Natural killer cell (primary cell): ENCODE measurements around the gene MCF2L. TPM values are rescaled to one million over a fixed set of nuclear protein-coding genes. Genes with fewer than 3 reads are reported as not detected.

Source experiments
- ATAC-seq, 3 donors: fragments of 150-1000 bp in 2 of 3; fragments of 200-7000 bp in 1 of 3; cut with Tn5 transposase; 1 replicate in 1 of 3; 2 replicates in 2 of 3; pipeline ENCODE4 v1.10.0; 2021; ENCODE audit warnings: mild to moderate bottlenecking in 2 of 3, moderate library complexity in 2 of 3
- DNase-seq, 2 donors: peaks; one replicate each; pipeline versions ENCODE4 v3.0.0 to v3.0.0-alpha.2; 2013 to 2021; ENCODE audit warnings: mixed read lengths in 1 of 2
- H3K27ac ChIP-seq: one replicate; pipeline ENCODE4 v1.5.1; 2013; ENCODE audit warnings: mild to moderate bottlenecking, low read length
- H3K27me3 ChIP-seq: one replicate; pipeline ENCODE4 v1.6.1; 2013; ENCODE audit warnings: low read length; ENCODE audit not compliant: control insufficient read depth, insufficient read depth
- H3K36me3 ChIP-seq: one replicate; pipeline ENCODE4 v1.6.1; 2013; ENCODE audit warnings: low read length; ENCODE audit not compliant: control insufficient read depth, insufficient read depth
- H3K4me1 ChIP-seq: one replicate; pipeline ENCODE4 v1.6.1; 2013; ENCODE audit warnings: low read length; ENCODE audit not compliant: control insufficient read depth, insufficient read depth
- H3K4me3 ChIP-seq: one replicate; pipeline ENCODE4 v1.5.1; 2013; ENCODE audit warnings: low read length
- H3K9me3 ChIP-seq: one replicate; pipeline ENCODE4 v1.6.1; 2013; ENCODE audit warnings: low read length; ENCODE audit not compliant: control insufficient read depth, insufficient read depth
- H3K27ac Mint-ChIP-seq, 2 donors: one replicate each; pipeline ENCODE4 v1.8.0; 2022; ENCODE audit warnings: mild to moderate bottlenecking in 2 of 2, mixed read lengths in 2 of 2, moderate library complexity in 1 of 2
- H3K27me3 Mint-ChIP-seq, 2 donors: one replicate each; pipeline ENCODE4 v1.8.0; 2022; ENCODE audit warnings: low read depth in 2 of 2, mixed read lengths in 2 of 2
- H3K36me3 Mint-ChIP-seq: one replicate; pipeline ENCODE4 v1.8.0; 2022; ENCODE audit warnings: mixed read lengths
- H3K4me1 Mint-ChIP-seq, 2 donors: one replicate each; pipeline ENCODE4 v1.8.0; 2022; ENCODE audit warnings: mixed read lengths in 2 of 2
- H3K4me3 Mint-ChIP-seq: one replicate; pipeline ENCODE4 v1.8.0; 2022; ENCODE audit warnings: mild to moderate bottlenecking, moderate library complexity, mixed read lengths
- H3K9me3 Mint-ChIP-seq, 2 donors: one replicate each; pipeline ENCODE4 v1.8.0; 2022; ENCODE audit warnings: mixed read lengths in 2 of 2
- WGBS: methylation state at CpG from one replicate; pipeline ENCODE4 v1.1.7; 2013; ENCODE audit warnings: missing lambda C conversion rate; ENCODE audit not compliant: insufficient coverage; 5-methylcytosine and 5-hydroxymethylcytosine counted together
- intact Hi-C: fragments of 100-400 bp; cut with micrococcal nuclease; formaldehyde crosslinking; loops from one replicate; pipeline ENCODE4 v1.14.2; 2022
- total RNA-seq, 4 donors: library from RNA; stranded (reverse); fragments of 120-200 nt in 1 of 4; gene quantifications; one replicate each; pipeline versions ENCODE4 v1.2.3 to v1.2.4, GENCODE V29; 2013 to 2022
- TF ChIP-seq, protein P1 (sequence below): fragments of 200-600 bp; IDR thresholded peaks from one replicate; pipeline ENCODE4 v1.8.0; 2022; ENCODE audit warnings: antibody characterized with exemption

Gene MCF2L
- total RNA-seq, 3 donors from 2014 or later (not counting 1 experiment from before 2014, with no cell fraction given), result 1.7 to 3.0 (median 3.0) TPM

GRCh38 chr13:113016526-113017295 is 47.7 kb downstream of the MCF2L start:
- no peak for DNase-seq
- no peak overlapping the region for H3K4me3 Mint-ChIP-seq
- H3K27ac Mint-ChIP-seq, result no peak overlapping the region
- peaks cover 0 to 6% of the 10 kb centered on the region in 2 donors for H3K4me1 Mint-ChIP-seq
- no peaks in the 10 kb centered on the region for H3K36me3 Mint-ChIP-seq
- no peak overlapping the region for H3K4me3 ChIP-seq
- no peaks in the 10 kb centered on the region for H3K36me3 ChIP-seq
- H3K9me3 ChIP-seq, result no peaks in the 10 kb centered on the region
- TF ChIP-seq, protein P1, sequence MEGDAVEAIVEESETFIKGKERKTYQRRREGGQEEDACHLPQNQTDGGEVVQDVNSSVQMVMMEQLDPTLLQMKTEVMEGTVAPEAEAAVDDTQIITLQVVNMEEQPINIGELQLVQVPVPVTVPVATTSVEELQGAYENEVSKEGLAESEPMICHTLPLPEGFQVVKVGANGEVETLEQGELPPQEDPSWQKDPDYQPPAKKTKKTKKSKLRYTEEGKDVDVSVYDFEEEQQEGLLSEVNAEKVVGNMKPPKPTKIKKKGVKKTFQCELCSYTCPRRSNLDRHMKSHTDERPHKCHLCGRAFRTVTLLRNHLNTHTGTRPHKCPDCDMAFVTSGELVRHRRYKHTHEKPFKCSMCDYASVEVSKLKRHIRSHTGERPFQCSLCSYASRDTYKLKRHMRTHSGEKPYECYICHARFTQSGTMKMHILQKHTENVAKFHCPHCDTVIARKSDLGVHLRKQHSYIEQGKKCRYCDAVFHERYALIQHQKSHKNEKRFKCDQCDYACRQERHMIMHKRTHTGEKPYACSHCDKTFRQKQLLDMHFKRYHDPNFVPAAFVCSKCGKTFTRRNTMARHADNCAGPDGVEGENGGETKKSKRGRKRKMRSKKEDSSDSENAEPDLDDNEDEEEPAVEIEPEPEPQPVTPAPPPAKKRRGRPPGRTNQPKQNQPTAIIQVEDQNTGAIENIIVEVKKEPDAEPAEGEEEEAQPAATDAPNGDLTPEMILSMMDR, result no peak
- no peaks in the 10 kb centered on the region for H3K9me3 Mint-ChIP-seq
- no peaks in the 10 kb centered on the region for H3K4me1 ChIP-seq
- H3K27ac ChIP-seq, result no peak overlapping the region
- intact Hi-C loops, result no loop called here
- no peaks in the 10 kb centered on the region for H3K27me3 Mint-ChIP-seq
- no peak for ATAC-seq
- H3K27me3 ChIP-seq, result no peaks in the 10 kb centered on the region
- WGBS, result 95% methylated on average over 41 of the region's 41 CpGs

DNA sequence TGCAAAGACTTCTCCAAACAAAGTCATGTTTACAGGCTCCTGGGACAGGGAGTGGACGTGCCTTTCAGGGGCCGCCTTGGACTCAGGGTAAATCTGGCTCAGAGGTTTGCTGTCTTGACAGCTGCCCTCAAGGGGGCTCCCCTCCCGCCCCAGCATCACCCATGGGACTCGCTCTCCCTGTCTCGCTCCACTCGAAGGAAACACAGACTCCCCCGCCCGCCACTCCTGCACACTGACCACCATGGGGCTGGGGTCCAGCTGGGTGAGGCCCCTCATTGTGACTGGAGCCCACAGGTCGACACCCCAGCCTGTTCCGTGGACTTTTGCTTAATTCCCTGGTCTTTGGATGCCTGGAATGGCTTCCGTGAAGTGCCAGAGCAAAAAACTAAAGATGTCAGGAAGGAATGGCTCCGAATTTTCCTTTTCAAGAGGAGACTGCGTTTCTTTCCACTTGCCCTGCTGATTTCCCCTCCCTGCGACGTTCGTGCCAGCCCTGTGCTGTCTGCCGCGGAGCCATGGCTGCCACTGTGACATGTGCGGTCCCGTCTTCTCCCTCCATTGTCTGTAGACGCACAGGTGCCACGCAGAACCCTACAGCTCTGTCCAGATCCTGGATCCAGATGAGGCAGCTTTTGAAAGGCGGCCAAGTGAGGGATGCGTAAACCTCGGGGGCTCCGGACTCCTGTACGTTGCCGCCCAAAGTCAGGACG is 48.6 kb downstream of the MCF2L start:
- ATAC-seq (no peak), DNase-seq (no peak)
- 90% methylated on average over 29 of the region's 29 CpGs for WGBS
- H3K4me3 ChIP-seq, result no peak overlapping the region
- intact Hi-C loops, result no loop called here
- no peak overlapping the region for H3K4me3 Mint-ChIP-seq
- peaks cover 0 to 6% of the 10 kb centered on the region in 2 donors for H3K4me1 Mint-ChIP-seq
- no peaks in the 10 kb centered on the region for H3K36me3 Mint-ChIP-seq
- TF ChIP-seq, protein P1, result no peak
- H3K27ac ChIP-seq, result no peak overlapping the region
- H3K27me3 ChIP-seq, result no peaks in the 10 kb centered on the region
- H3K4me1 ChIP-seq, result no peaks in the 10 kb centered on the region
- no peak overlapping the region for H3K27ac Mint-ChIP-seq
- no peaks in the 10 kb centered on the region for H3K9me3 Mint-ChIP-seq
- H3K36me3 ChIP-seq, result no peaks in the 10 kb centered on the region
- no peaks in the 10 kb centered on the region for H3K9me3 ChIP-seq
- peaks cover under 1 to 2% of the 10 kb centered on the region in 2 donors for H3K27me3 Mint-ChIP-seq

GRCh38 chr13:113018676-113019465 is 49.9 kb downstream of the MCF2L start:
- H3K9me3 ChIP-seq, result no peaks in the 10 kb centered on the region
- H3K9me3 Mint-ChIP-seq, result no peaks in the 10 kb centered on the region
- intact Hi-C loops, result no loop called here
- H3K4me3 Mint-ChIP-seq, result no peak overlapping the region
- H3K4me1 Mint-ChIP-seq, result peaks cover 0 to 6% of the 10 kb centered on the region in 2 donors
- no peaks in the 10 kb centered on the region for H3K36me3 Mint-ChIP-seq
- H3K27me3 Mint-ChIP-seq, result peaks cover 4 to 7% of the 10 kb centered on the region in 2 donors
- H3K4me3 ChIP-seq, result no peak overlapping the region
- H3K27ac ChIP-seq, result no peak overlapping the region
- H3K4me1 ChIP-seq, result no peaks in the 10 kb centered on the region
- TF ChIP-seq, protein P1, result no peak
- DNase-seq, result no peak
- H3K36me3 ChIP-seq, result no peaks in the 10 kb centered on the region
- no peaks in the 10 kb centered on the region for H3K27me3 ChIP-seq
- no peak for ATAC-seq
- H3K27ac Mint-ChIP-seq, result no peak overlapping the region
- WGBS, result 90% methylated on average over 33 of the region's 33 CpGs
